Measurements from ENCODE around the gene MED28.

The MED28 gene

DNA sequence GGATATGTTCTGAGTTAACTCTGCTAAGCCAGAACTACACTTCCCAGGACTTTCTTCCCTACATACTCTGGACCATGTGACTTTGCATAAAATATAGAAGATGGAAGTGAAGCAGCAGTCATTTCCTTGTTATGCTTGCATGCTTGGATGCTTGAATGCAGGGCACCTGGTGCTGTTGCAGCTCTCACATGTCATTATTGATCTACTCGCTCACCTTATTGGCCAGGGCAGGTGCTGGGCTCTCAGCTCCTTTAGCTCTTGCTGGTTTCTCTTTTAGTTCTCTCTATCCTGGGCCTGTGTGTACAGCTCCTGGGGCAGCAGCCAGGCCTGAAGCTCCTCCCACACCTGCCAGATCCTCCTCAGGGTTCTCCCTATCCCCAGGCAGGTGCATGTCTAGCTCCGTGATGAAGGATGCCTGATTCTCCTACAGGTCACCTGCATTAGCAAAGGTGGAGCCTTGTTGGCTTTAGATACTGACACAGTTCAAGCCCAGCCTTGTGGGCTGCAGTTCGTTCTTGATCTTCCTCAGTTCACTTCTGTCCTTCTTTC, 53.3 kb downstream of the MED28 start:
- peak; percentile 8 to 90 (median 33) for DNase-seq

DNA sequence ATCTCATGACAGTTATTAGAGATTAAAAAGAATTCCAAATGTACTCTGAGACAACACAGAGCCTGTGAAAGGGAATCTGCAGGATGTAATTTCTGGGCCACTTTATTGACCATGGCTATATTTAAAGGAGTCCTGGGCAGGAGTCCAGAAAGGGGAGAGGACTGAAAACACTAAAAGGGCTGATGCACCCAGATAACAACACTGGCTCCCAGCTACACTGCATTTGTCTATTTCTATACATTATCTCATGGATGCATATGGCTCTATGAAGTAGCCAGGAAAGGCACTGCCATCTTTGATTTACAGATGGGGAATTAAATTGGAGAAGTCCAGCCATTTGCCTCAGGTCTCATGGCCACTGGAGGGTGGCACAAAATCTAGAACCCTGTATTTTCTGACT, 56.0 kb downstream of the MED28 start:
- no peak for DNase-seq

DNA sequence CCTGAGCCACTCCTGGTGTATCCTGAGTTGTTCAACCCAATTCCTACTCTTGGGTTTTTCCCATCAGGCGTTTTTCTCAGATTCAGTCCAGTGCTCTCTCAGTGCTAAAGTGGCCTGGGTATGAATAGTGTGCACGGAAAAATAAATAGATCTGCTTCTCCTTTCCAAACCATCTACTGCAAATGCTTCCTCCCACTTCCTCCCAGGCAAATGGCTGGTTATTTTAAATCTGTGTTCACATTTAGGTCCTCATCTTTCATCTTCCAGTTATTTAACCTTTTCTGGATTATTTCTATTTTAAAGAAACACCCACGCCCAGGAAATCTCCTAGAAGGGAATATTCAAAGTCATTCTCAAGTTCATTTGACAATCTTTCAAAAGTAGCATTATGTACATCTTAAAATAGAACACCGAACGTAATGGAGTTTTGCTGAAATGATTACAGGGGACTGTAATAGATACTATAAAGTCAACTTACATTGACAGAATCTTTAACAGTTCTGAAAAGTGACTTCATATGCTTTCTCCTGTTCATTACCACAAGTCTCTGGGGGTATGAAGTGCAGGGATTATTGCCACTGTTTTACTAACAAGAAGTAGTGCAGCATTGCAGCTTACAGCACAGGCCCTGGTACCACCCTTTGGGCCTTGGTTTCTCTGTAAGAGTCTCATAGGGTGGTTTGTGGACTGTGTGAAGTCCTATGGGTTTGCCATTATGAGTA, 66.3 kb downstream of the MED28 start:
- DNase-seq, result no peak

DNA sequence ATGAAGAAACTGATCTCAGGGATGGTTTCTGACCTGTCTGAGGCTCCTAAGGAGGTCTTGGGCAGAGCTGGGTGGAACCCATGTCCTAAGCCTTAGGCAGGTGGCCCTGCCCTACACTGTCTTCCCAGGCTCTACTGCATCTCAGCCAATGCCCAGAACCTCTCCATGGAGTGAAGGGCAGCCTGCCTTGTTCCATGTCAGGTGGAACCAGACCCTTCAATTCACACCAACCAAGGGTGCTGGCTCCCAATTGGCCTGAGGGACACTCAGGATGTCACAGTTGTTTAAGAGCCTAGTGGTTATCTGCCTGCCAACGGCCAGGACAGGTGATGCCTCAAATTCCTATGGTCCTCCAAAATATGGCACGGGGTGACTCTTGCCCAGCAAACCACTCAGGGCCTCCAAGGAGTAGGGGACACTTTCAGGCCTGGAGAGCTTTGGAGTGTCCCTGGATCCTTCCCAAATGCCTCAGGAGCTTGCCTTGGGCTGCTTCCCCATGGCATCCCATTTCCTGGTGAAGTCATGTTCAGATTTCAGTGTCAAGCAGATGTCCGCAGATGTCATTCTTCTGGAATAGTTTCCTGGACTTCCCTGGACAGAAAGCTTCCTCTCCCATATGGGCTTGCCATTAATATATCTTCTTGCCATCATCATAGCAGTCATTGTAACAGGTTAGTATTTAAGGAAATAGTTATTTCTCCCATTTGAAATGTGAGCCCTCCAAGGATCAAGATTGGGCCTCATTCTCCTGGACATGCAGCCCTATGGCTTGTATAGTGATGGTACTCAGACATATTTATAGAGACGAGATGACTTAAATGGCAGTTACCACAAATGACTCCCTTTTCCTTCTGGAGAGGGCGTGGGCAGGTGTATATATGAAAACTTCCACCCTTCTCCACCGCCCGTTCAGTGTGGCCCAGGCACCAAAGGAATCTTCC, 67.1 kb downstream of the MED28 start:
- no peak for DNase-seq

DNA sequence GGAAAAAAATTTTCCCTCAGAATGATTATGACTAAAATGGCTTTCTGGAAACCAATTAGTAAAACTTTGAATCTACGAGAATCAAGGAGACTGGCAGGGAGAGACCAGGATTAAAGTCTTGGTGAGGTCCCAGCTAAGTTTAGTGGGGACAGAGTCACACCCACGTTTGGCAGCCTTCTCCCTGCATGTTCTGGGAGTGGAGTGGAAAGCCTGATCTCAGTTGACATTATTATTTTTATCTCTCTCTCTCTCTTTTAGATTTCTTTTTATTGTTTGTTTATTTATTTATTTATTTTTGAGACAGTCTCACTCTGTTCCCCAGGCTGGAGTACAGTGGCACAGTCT, 67.8 kb downstream of the MED28 start:
- DNase-seq, result no peak
